Adrenal gland (tissue), 5 donors: Measurements from ENCODE around the gene TFPT.

ENCODE experiments used
- CTCF ChIP-seq, 6 experiments: fragments of 450-650 bp in 4 of 6; fragments of 200-600 bp in 2 of 6; sonication (generic) in 1 of 6; IDR thresholded peaks; 1 replicate in 5 of 6; 2 replicates in 1 of 6; pipeline versions ENCODE4 v1.5.1 to v1.8.0; 2016 to 2021; ENCODE audit warnings: antibody characterized with exemption in 6 of 6, mild to moderate bottlenecking in 2 of 6, moderate library complexity in 1 of 6
- POLR2A ChIP-seq, 2 donors: fragments of 450-650 bp; IDR thresholded peaks; one replicate each; pipeline ENCODE4 v1.6.1; 2017; ENCODE audit warnings: antibody characterized with exemption in 2 of 2, mild to moderate bottlenecking in 2 of 2, moderate library complexity in 1 of 2
- donor health status: DM: no; HTN: no; CAD: no.

GRCh38 chr19:54164369-54165068 is 49.1 kb upstream of the TFPT start:
- TF ChIP-seq CTCF (IDR thresholded peaks at IDR 0.05) (no peak), POLR2A (IDR thresholded peaks at IDR 0.05) (no peak)
